Transverse colon (tissue), 4 donors: ENCODE results near the gene JAKMIP3. TPM values are rescaled to one million over a fixed set of nuclear protein-coding genes. Genes with fewer than 3 reads are reported as not detected.

Source experiments
- DNase-seq: peaks from one replicate; pipeline ENCODE4 v3.0.0-alpha.2; 2019
- H3K27ac ChIP-seq, 4 donors: fragments of 200-600 bp; sonication (generic); 2 replicates each; pipeline ENCODE4 v1.5.1; 2016 to 2018; ENCODE audit warnings: inconsistent platforms in 4 of 4
- H3K27me3 ChIP-seq: fragments of 200-600 bp; sonication (generic); 2 replicates; pipeline ENCODE4 v1.5.1; 2017; ENCODE audit warnings: inconsistent platforms
- H3K36me3 ChIP-seq, 4 donors: fragments of 200-600 bp; sonication (generic); 2 replicates each; pipeline ENCODE4 v1.5.1; 2017 to 2019; ENCODE audit warnings: inconsistent platforms in 4 of 4
- H3K4me1 ChIP-seq, 4 donors: fragments of 200-600 bp; sonication (generic); 2 replicates each; pipeline ENCODE4 v1.5.1; 2017 to 2020; ENCODE audit warnings: inconsistent platforms in 4 of 4
- H3K4me3 ChIP-seq, 4 donors: fragments of 200-600 bp; sonication (generic); 1 replicate in 1 of 4; 2 replicates in 3 of 4; pipeline versions ENCODE4 v1.5.1 to v1.6.1; 2017 to 2019; ENCODE audit warnings: inconsistent platforms in 4 of 4
- H3K9me3 ChIP-seq, 2 donors: fragments of 200-600 bp; sonication (generic); 2 replicates each; pipeline ENCODE4 v1.5.1; 2017 to 2019; ENCODE audit warnings: inconsistent platforms in 2 of 2
- CTCF ChIP-seq, 5 experiments: fragments of 200-600 bp in 3 of 5; fragments of 450-650 bp in 2 of 5; sonication (generic) in 3 of 5; IDR thresholded peaks; 1 replicate in 2 of 5; 2 replicates in 3 of 5; pipeline ENCODE4 v1.5.1; 2016 to 2017; ENCODE audit warnings: antibody characterized with exemption in 5 of 5, inconsistent platforms in 3 of 5, mild to moderate bottlenecking in 2 of 5, moderate library complexity in 1 of 5
- EP300 ChIP-seq: sonication (generic); formaldehyde crosslinking; IDR thresholded peaks from one replicate; pipeline ENCODE4 v1.6.1; 2017; ENCODE audit warnings: antibody characterized with exemption, low read depth
- POLR2A ChIP-seq: fragments of 450-650 bp; IDR thresholded peaks from one replicate; pipeline ENCODE4 v1.6.1; 2016; ENCODE audit warnings: antibody characterized with exemption, mild to moderate bottlenecking, moderate library complexity
- POLR2AphosphoS5 ChIP-seq, 3 donors: sonication (generic); formaldehyde crosslinking; IDR thresholded peaks; one replicate each; pipeline ENCODE4 v1.6.1; 2016; ENCODE audit warnings: antibody characterized with exemption in 3 of 3
- WGBS, 2 donors: methylation state at CpG; one replicate each; pipeline ENCODE4 v1.1.5; 2018; ENCODE audit warnings: low coverage in 1 of 2; 5-methylcytosine and 5-hydroxymethylcytosine counted together
- in situ Hi-C, 4 donors: fragments of 200-750 bp; cut with MboI; loops; one replicate each; pipeline versions ENCODE4 v1.15.0 to v1.15.1; 2017; ENCODE audit warnings: low sequenced_read_pairs in 3 of 4, low pct_ligation_motif_present in 1 of 4, low pct_unique_long_range_greater_than_20kb in 1 of 4
- intact Hi-C: fragments of 100-400 bp; cut with DNase I; formaldehyde crosslinking; loops from one replicate; pipeline ENCODE4 v1.15.1; 2023; ENCODE audit warnings: low total_unique reads
- total RNA-seq, 4 donors: library from RNA; depleted of rRNA; stranded (reverse); fragments of >200 nt; gene quantifications; one replicate each; pipeline ENCODE4 v1.1.0, GENCODE V29; 2016

Gene JAKMIP3
- total RNA-seq, 4 donors from 2014 or later = 0.14 to 1.1 (median 0.28) TPM

- in situ Hi-C loops = no loop called here
- H3K4me3 ChIP-seq = no peak overlapping the region
- H3K27me3 ChIP-seq = no peaks in the 10 kb centered on the region
- DNase-seq = no peak
- H3K4me1 ChIP-seq = no peaks in the 10 kb centered on the region
- H3K36me3 ChIP-seq = no peaks in the 10 kb centered on the region
- TF ChIP-seq POLR2AphosphoS5 (IDR thresholded peaks at IDR 0.05) (no peak), POLR2A (no peak), EP300 (no peak), CTCF (IDR thresholded peaks at IDR 0.05) (no peak)
- intact Hi-C loops = no loop called here
- WGBS, 2 donors = 73% methylated on average over 9 of the region's 9 CpGs; no CpG with 5 or more reads in 1 of the 2 donors
- H3K9me3 ChIP-seq = no peaks in the 10 kb centered on the region
- H3K27ac ChIP-seq = no peak overlapping the region
Observed at GRCh38 chr10:132094581-132095234, 29.0 kb downstream of the JAKMIP3 start.

- Histone ChIP-seq H3K27me3 (no peaks in the 10 kb centered on the region), H3K4me1 (no peaks in the 10 kb centered on the region), H3K36me3 (no peaks in the 10 kb centered on the region), H3K9me3 (no peaks in the 10 kb centered on the region), H3K27ac (no peak overlapping the region), H3K4me3 (no peak overlapping the region)
- intact Hi-C loops (no loop called here), in situ Hi-C loops (no loop called here)
- 87 to 90% methylated on average over 5 to 12 of the region's 12 CpGs for WGBS, 2 donors
- TF ChIP-seq EP300 (no peak), POLR2A (no peak), POLR2AphosphoS5 (IDR thresholded peaks at IDR 0.05) (no peak), CTCF (IDR thresholded peaks at IDR 0.05) (no peak)
- DNase-seq = no peak
Observed at GRCh38 chr10:132095403-132096113, 29.8 kb downstream of the JAKMIP3 start.

- H3K9me3 ChIP-seq = no peaks in the 10 kb centered on the region
- H3K27me3 ChIP-seq = no peaks in the 10 kb centered on the region
- in situ Hi-C loops (no loop called here), intact Hi-C loops (no loop called here)
- H3K4me3 ChIP-seq = no peak overlapping the region
- no peak overlapping the region for H3K27ac ChIP-seq
- DNase-seq = no peak
- no peaks in the 10 kb centered on the region for H3K4me1 ChIP-seq
- no peaks in the 10 kb centered on the region for H3K36me3 ChIP-seq
- WGBS, 2 donors = 27 to 34% methylated on average over 2 to 6 of the region's 6 CpGs
- TF ChIP-seq POLR2AphosphoS5 (IDR thresholded peaks at IDR 0.05) = no peak
- no peak for TF ChIP-seq POLR2A
- no peak for TF ChIP-seq EP300
- TF ChIP-seq CTCF (IDR thresholded peaks at IDR 0.05) = no peak
Observed at GRCh38 chr10:132096223-132096622, 30.5 kb downstream of the JAKMIP3 start.

- no peak overlapping the region for H3K4me3 ChIP-seq
- no peaks in the 10 kb centered on the region for H3K36me3 ChIP-seq
- no peak for TF ChIP-seq CTCF (IDR thresholded peaks at IDR 0.05)
- no peak for TF ChIP-seq POLR2A
- TF ChIP-seq POLR2AphosphoS5 (IDR thresholded peaks at IDR 0.05) = no peak
- no peak for TF ChIP-seq EP300
- in situ Hi-C loops = no loop called here
- WGBS, 2 donors = 92% methylated on average over 22 of the region's 22 CpGs; no CpG with 5 or more reads in 1 of the 2 donors
- intact Hi-C loops = no loop called here
- H3K27ac ChIP-seq = no peak overlapping the region
- H3K9me3 ChIP-seq = no peaks in the 10 kb centered on the region
- no peak for DNase-seq
- H3K4me1 ChIP-seq = no peaks in the 10 kb centered on the region
- no peaks in the 10 kb centered on the region for H3K27me3 ChIP-seq
Observed at GRCh38 chr10:132096863-132097478, 31.2 kb downstream of the JAKMIP3 start.
